Hematopoietic multipotent progenitor cell treated with erythropoietin and hydrocortisone succinate and interleukin-3 and kit ligand, for 15 days (in vitro differentiated cells): ENCODE data around the gene GPD2.

Experiments used
- DNase-seq: peaks from one replicate; pipeline ENCODE4 v3.0.0-alpha.2; 2015; ENCODE audit warnings: low spot score

The GPD2 gene

GRCh38 chr2:156435718-156436496 is at the start of gene GPD2:
TSS of gene GPD2 (plus strand) at chr2:156436379. CDS start at chr2:156476106, 39,727 bp downstream.
- peak; percentile 51 for DNase-seq

DNA sequence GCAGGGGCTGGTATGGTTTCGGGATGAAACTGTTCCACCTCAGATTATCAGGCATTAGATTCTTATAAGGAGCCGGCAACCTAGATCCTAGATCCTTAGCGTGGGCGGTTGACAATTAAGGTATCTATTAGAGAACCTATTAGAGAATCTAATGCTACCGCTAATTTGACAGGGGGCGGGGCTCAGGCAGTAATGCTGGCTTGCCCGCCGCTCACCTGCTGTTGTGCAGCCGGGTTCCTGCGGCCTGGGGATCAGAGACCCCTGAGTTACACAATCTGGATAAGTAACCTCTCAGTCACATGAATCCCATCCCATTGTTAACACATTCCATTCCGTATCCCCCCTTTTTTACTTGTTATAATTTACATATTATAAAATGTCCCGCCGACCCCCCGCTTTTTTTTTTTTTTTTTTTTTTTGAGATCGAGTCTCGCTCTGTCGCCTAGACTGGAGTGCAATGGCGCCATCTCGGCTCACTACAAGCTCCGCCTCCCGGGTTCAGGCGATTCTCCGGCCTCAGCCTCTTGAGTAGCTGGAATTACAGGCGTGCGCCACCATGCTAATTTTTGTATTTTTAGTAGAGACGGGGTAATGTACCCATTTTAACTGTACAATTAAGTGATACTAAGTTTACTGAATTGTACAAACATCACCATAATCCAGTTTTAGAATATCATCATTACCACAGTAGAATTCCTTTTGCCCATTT is 42.0 kb upstream of the GPD2 start:
- no peak for DNase-seq

DNA sequence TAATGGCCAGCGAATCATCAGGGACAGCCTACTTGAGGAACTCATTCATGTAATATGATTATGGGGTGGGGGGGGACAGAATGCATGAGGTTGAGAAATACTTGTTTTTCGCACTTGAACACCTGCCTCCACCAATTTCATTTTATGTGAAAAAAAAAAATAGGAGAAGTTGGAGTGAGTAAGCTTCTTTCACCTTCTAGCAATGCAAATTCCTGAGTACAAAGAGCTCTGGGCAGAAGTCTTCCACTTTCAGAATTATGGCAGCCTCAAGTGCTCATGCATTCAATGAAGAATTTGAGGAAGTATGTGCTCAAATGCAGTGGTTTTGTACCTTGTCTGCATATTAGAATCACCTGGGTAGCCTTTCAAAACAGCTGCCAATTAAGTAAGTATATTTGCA is 40.1 kb upstream of the GPD2 start:
- no peak for DNase-seq

DNA sequence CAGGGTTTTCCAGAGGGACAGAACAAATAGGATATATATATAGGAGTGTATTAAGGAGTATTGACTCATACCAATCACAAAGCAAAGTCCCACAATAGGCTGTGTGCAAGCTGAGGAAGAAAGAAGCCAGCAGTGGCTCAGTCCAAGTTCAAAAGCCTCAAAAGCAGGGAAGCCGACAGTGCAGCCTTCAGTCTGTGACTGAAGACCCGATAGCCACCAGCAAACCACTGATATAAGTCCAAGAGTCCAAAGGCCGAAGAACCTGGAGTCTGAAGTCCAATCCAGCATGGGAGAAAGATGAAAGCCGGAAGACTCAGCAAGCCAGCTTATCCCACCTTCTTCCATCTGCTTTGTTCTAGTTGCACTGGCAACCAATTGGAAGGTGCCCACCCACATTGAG is 39.0 kb upstream of the GPD2 start:
- DNase-seq, result no peak

DNA sequence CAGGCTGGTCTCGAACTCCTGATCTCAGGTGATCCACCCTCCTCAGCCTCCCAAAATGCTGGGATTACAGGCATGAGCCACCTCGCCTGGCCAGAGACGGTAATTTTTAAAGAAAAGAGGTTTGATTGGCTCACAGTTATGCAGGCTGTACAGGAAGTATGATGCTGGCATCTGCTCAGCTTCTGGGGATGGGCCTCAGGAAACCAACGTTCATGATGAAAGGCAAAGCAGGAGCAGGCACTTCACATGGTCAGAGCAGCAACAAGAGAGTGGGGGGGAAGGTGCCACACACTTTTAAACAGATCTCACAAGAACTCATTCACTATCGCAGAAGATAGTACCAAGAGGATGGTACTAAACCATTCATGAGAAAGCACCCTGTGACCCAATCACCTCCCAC is 38.0 kb upstream of the GPD2 start:
- no peak for DNase-seq

GRCh38 chr2:156399224-156399949 is 36.8 kb upstream of the GPD2 start:
- DNase-seq, result no peak

DNA sequence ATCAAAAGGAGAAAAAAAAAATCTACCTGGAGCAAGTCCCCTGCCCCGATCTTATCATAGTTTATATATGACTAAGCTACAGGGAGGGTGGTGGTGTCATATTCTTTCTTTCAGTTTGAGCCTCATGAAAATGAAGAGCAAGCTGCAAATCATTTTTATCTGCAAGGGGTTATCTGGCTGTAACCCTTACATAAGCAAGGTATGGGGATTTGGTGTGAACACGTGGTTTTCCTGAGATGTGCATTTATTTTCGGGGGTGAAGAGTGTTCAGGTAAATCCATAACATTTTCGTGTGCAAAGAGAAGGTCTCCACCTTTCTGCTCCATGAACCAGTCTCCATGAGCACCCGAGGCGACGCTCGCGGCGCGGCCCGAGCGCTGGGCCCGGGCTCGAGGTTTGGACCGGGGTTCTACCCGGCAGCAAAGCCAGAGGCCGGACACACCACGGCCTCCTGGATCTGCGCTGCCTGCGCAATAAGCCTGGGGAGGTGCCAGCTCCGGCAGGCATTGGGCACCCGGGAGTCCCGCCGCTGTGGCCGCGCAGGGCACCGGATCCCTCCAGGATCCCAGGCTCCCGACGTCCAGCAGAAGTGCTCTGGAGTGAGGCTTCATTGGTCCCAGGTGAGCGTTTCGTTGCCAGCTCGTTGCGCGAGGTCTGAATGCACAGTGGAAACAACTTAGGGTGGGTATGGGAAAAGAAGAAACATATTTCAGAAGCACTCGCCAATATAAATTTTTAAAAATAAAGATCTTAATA is 36.1 kb upstream of the GPD2 start:
- DNase-seq, result no peak

GRCh38 chr2:156400706-156401678 is 35.2 kb upstream of the GPD2 start:
- DNase-seq, result peak; percentile 81

GRCh38 chr2:156401861-156402260 is 34.3 kb upstream of the GPD2 start:
- DNase-seq, result no peak

GRCh38 chr2:156405586-156405985 is 30.6 kb upstream of the GPD2 start:
- no peak for DNase-seq

- no peak for DNase-seq
Observed at GRCh38 chr2:156411835-156412234, 24.3 kb upstream of the GPD2 start.

GRCh38 chr2:156421851-156422250 is 14.3 kb upstream of the GPD2 start:
- DNase-seq, result no peak

- no peak for DNase-seq
Observed at GRCh38 chr2:156423674-156424282, 12.4 kb upstream of the GPD2 start.

- no peak for DNase-seq
Observed at GRCh38 chr2:156427074-156427473, 9.1 kb upstream of the GPD2 start.

DNA sequence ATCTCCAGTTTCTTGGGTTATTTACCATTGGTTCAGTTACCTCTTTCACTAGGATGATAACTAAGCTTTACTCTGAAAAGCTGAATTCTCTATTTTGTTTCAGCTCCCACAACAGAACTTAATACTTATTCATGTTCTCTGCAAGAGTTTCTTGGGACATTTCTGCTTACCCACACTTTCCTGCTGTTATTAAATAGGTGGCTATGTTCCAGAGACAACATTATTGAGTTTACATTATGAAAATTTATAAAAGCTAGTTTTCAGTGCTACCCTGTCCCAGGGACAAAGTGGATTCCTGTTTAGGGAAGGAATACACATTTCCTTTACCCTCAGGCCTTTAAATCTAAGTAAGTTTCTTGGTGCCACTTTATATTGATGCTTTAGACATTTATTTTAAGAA is 7.0 kb upstream of the GPD2 start:
- DNase-seq, result no peak

GRCh38 chr2:156430236-156430979 is 5.8 kb upstream of the GPD2 start:
- no peak for DNase-seq

- peak; percentile 71 for DNase-seq
Observed at GRCh38 chr2:156430980-156431358, 5.2 kb upstream of the GPD2 start.

- no peak for DNase-seq
Observed at GRCh38 chr2:156434461-156435291, 1.5 kb upstream of the GPD2 start.

- no peak for DNase-seq
Observed at GRCh38 chr2:156435396-156435717, 822 bp upstream of the GPD2 start.
